Spleen (tissue), 7 donors: ENCODE data around the gene NFATC1.

Source experiments
- CTCF ChIP-seq, 11 experiments: fragments of 200-600 bp in 7 of 11; fragments of 450-650 bp in 4 of 11; sonication (generic) in 4 of 11; IDR thresholded peaks in 8 of 11; conservative IDR thresholded peaks in 3 of 11; 1 replicate in 7 of 11; 2 replicates in 4 of 11; pipeline versions ENCODE4 v1.4.0 to v1.8.0; 2016 to 2021; ENCODE audit warnings: antibody characterized with exemption in 11 of 11, inconsistent platforms in 4 of 11, mild to moderate bottlenecking in 1 of 11
- POLR2AphosphoS5 ChIP-seq, 3 donors: sonication (generic); formaldehyde crosslinking; IDR thresholded peaks; one replicate each; pipeline ENCODE4 v1.5.1; 2017; ENCODE audit warnings: antibody characterized with exemption in 3 of 3
- donor health status: DM: no; HTN: no; CAD: no; lungs with moderate emphysema.
- donor health status: DM: no; HTN: no; CAD: no.
- donor health status: DM: no; HTN: no; CAD: no.

DNA sequence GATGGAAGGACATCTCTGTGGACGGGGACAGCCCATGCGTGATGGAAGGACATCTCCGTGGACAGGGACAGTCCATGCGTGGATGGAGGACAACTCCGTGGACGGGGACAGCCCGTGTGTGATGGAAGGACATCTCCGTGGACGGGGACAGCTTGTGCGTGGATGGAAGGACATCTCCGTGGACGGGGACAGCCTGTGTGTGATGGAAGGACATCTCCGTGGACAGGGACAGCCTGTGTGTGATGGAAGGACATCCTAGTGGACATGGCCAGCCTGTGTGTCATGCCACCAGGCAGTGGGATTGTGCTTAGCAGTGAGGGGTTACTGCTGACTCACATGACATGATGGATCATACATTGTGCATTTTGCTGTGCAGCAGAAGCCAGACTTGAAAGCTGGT lies 30.0 kb upstream of the NFATC1 start:
- TF ChIP-seq CTCF (IDR thresholded peaks at IDR 0.05 in 8 of 11, conservative IDR thresholded peaks at IDR 0.05 in 3 of 11) (no peak), POLR2AphosphoS5 (IDR thresholded peaks at IDR 0.05) (no peak)
